Endodermal cell (in vitro differentiated cells): ENCODE data around the gene TSC22D2. TPM values are rescaled to one million over a fixed set of nuclear protein-coding genes. Genes with fewer than 3 reads are reported as not detected.
A peak's percentile ranks its signal among the peaks of the same experiment; 100 is the strongest.

Experiments
- DNase-seq: peaks from one replicate; pipeline ENCODE4 v3.0.0-alpha.2; 2017
- H3K27ac ChIP-seq: 2 replicates; pipeline ENCODE4 v1.5.1; 2013; ENCODE audit warnings: mild to moderate bottlenecking, low read depth, low read length, moderate library complexity
- H3K27me3 ChIP-seq: 2 replicates; pipeline ENCODE4 v1.6.1; 2013; ENCODE audit warnings: mild to moderate bottlenecking, low read length, moderate library complexity; ENCODE audit not compliant: insufficient read depth, control insufficient read depth, poor library complexity, severe bottlenecking
- H3K36me3 ChIP-seq: 2 replicates; pipeline ENCODE4 v1.7.0; 2013; ENCODE audit warnings: mild to moderate bottlenecking, low read length, moderate library complexity; ENCODE audit not compliant: control insufficient read depth, insufficient read depth
- H3K4me1 ChIP-seq: one replicate; pipeline ENCODE4 v1.7.0; 2013; ENCODE audit warnings: low read length; ENCODE audit not compliant: control insufficient read depth, insufficient read depth
- H3K4me3 ChIP-seq: 2 replicates; pipeline ENCODE4 v1.5.1; 2013; ENCODE audit warnings: mild to moderate bottlenecking, low read length, moderate library complexity
- H3K9ac ChIP-seq: 2 replicates; pipeline ENCODE4 v1.6.1; 2013; ENCODE audit warnings: mild to moderate bottlenecking, low read length, moderate library complexity; ENCODE audit not compliant: poor library complexity, severe bottlenecking; ENCODE audit errors: extremely low read depth
- H3K9me3 ChIP-seq: 2 replicates; pipeline ENCODE4 v1.6.1; 2013; ENCODE audit warnings: mild to moderate bottlenecking, low read length, moderate library complexity; ENCODE audit not compliant: control insufficient read depth
- H3K27ac Mint-ChIP-seq: 2 replicates; pipeline ENCODE4 v1.8.0; 2020; ENCODE audit warnings: mixed read lengths
- H3K27me3 Mint-ChIP-seq: 2 replicates; pipeline ENCODE4 v1.8.0; 2021; ENCODE audit warnings: mild to moderate bottlenecking, mixed read lengths; ENCODE audit not compliant: insufficient read depth
- H3K36me3 Mint-ChIP-seq: 2 replicates; pipeline ENCODE4 v1.8.0; 2020; ENCODE audit warnings: low read depth, mixed read lengths
- H3K4me1 Mint-ChIP-seq: 2 replicates; pipeline ENCODE4 v1.8.0; 2020; ENCODE audit warnings: mixed read lengths
- H3K4me3 Mint-ChIP-seq: 2 replicates; pipeline ENCODE4 v1.8.0; 2020; ENCODE audit warnings: mild to moderate bottlenecking, moderate library complexity, mixed read lengths
- H3K9me3 Mint-ChIP-seq: 2 replicates; pipeline ENCODE4 v1.8.0; 2020; ENCODE audit warnings: mild to moderate bottlenecking, mixed read lengths
- WGBS, 2 experiments: methylation state at CpG; one replicate each; pipeline versions ENCODE4 v1.1.5 to v1.1.7; 2013; ENCODE audit warnings: missing lambda C conversion rate in 2 of 2, mixed read lengths in 1 of 2; ENCODE audit not compliant: insufficient coverage in 1 of 2, insufficient read length in 1 of 2; 5-methylcytosine and 5-hydroxymethylcytosine counted together
- total RNA-seq, 2 donors: library from RNA; stranded (reverse); fragmentation: NEBNext Ultra II Directional in 1 of 2; extraction: Animal tissue kit (Norgen Biotek cat#: 25700) in 1 of 2; gene quantifications; 2 replicates in 1 of 2; 3 replicates in 1 of 2; pipeline ENCODE4 v1.2.1, GENCODE V29; 2021
- TF ChIP-seq, protein P1 (sequence below): fragments of 200-600 bp; sonication (generic); conservative IDR thresholded peaks from 2 replicates; pipeline ENCODE4 v1.5.0; 2021; ENCODE audit warnings: antibody characterized with exemption, mild to moderate bottlenecking

The TSC22D2 gene
- total RNA-seq, 2 donors from 2014 or later = 25.6 to 29.1 TPM

DNA sequence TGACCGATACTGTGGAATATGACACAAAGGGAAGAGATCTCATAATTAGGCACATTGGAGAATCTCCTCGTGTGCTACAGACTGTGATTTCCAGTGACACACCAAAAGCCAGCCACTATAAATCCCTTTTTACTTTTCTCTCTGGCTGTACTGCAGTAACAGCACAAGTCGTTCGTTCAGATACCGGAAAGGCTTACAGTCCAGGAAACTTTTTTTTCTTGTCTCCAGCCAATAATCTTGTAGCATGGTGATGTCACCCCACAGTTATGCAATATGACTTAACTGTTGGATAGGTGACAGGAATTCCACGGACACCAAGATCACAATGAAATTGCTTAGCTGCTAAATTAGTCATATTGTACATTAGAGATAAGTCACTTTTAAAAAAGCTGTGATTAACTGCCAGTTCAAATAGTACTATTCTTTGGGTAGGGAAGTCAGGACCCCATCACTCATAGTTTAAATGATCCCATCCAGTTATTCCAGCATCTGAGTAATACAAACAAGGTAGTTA, 36.3 kb upstream of the TSC22D2 start:
- Histone ChIP-seq H3K27me3 (no peaks in the 10 kb centered on the region), H3K4me3 (no peak overlapping the region), H3K27ac (peak overlapping the region; percentile 45), H3K4me1 (peaks cover 2% of the 10 kb centered on the region), H3K36me3 (no peaks in the 10 kb centered on the region), H3K9ac (no peak overlapping the region), H3K9me3 (no peaks in the 10 kb centered on the region)
- no peaks in the 10 kb centered on the region for H3K27me3 Mint-ChIP-seq
- no peak overlapping the region for H3K27ac Mint-ChIP-seq
- 66 to 84% methylated on average over 4 to 6 of the region's 6 CpGs for WGBS, 2 experiments
- TF ChIP-seq, protein P1, sequence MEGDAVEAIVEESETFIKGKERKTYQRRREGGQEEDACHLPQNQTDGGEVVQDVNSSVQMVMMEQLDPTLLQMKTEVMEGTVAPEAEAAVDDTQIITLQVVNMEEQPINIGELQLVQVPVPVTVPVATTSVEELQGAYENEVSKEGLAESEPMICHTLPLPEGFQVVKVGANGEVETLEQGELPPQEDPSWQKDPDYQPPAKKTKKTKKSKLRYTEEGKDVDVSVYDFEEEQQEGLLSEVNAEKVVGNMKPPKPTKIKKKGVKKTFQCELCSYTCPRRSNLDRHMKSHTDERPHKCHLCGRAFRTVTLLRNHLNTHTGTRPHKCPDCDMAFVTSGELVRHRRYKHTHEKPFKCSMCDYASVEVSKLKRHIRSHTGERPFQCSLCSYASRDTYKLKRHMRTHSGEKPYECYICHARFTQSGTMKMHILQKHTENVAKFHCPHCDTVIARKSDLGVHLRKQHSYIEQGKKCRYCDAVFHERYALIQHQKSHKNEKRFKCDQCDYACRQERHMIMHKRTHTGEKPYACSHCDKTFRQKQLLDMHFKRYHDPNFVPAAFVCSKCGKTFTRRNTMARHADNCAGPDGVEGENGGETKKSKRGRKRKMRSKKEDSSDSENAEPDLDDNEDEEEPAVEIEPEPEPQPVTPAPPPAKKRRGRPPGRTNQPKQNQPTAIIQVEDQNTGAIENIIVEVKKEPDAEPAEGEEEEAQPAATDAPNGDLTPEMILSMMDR = no peak
- DNase-seq = no peak
- H3K9me3 Mint-ChIP-seq = no peaks in the 10 kb centered on the region
- no peaks in the 10 kb centered on the region for H3K36me3 Mint-ChIP-seq
- H3K4me1 Mint-ChIP-seq = peaks cover 21% of the 10 kb centered on the region
- no peak overlapping the region for H3K4me3 Mint-ChIP-seq

DNA sequence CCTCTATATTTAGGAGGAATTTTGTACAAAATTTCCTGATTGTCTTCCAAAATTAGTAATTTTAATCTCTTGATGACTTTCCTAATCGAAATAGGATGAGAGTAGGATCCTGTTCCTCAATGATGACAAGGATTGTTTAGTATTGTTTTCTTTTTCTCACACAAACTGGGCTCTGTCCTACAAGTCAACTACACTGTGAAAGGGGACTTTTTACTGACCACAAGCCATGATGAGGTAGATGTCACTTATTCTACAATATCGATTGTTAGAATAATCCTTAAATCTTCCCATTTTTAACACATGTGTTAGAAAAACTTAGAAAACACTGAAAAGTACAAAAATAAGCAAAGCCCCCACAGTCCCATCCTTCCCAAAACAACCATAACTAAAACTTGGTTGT, 35.8 kb upstream of the TSC22D2 start:
- Histone ChIP-seq H3K36me3 (no peaks in the 10 kb centered on the region), H3K9me3 (no peaks in the 10 kb centered on the region), H3K27ac (no peak overlapping the region), H3K4me3 (no peak overlapping the region), H3K27me3 (no peaks in the 10 kb centered on the region), H3K9ac (no peak overlapping the region), H3K4me1 (peaks cover 2% of the 10 kb centered on the region)
- Mint-ChIP-seq H3K4me1 (peaks cover 21% of the 10 kb centered on the region), H3K4me3 (no peak overlapping the region), H3K9me3 (no peaks in the 10 kb centered on the region), H3K36me3 (no peaks in the 10 kb centered on the region), H3K27me3 (no peaks in the 10 kb centered on the region), H3K27ac (no peak overlapping the region)
- TF ChIP-seq, protein P1 = no peak
- WGBS, 2 experiments = 83 to 94% methylated on average over 1 to 2 of the region's 2 CpGs
- no peak for DNase-seq

DNA sequence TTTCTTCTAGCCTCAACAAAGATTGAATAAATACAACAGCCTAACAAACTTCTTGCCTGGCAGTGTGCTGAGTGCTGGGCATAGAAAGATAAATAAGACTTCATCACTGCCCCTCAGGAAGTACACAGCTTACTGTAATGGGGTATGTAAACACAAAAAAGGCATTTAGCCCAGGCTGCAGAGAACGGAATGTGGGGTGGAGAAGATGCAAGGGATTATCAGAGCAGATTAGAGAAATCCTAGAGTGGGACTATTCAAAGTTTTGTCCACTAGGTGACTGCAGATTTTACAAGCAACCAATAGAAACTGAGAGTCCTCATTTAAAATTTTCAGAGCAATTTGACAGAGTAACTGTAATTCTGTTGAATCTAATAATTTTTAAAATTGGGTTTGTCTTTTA, 35.4 kb upstream of the TSC22D2 start:
- H3K27me3 Mint-ChIP-seq = no peaks in the 10 kb centered on the region
- no peaks in the 10 kb centered on the region for H3K9me3 Mint-ChIP-seq

More for the DNA sequence above, 35.4 kb upstream of the TSC22D2 start:
- Mint-ChIP-seq H3K36me3 (no peaks in the 10 kb centered on the region), H3K4me1 (peaks cover 21% of the 10 kb centered on the region), H3K27ac (no peak overlapping the region), H3K4me3 (no peak overlapping the region)
- no peak for DNase-seq
- no peaks in the 10 kb centered on the region for H3K9me3 ChIP-seq
- H3K4me3 ChIP-seq = no peak overlapping the region
- H3K9ac ChIP-seq = no peak overlapping the region
- no peak overlapping the region for H3K27ac ChIP-seq
- no peaks in the 10 kb centered on the region for H3K36me3 ChIP-seq
- TF ChIP-seq, protein P1 = peak; percentile 70
- H3K4me1 ChIP-seq = peaks cover 2% of the 10 kb centered on the region
- 79 to 83% methylated on average over 1 of the region's 1 CpG for WGBS, 2 experiments
- no peaks in the 10 kb centered on the region for H3K27me3 ChIP-seq
